K562 (cell line): ENCODE data around the gene RASIP1. TPM values are rescaled to one million over a fixed set of nuclear protein-coding genes. Genes with fewer than 3 reads are reported as not detected.
A peak's percentile ranks its signal among the peaks of the same experiment; 100 is the strongest.

ENCODE experiments used
- ARID2 ChIP-seq: fragments of 450-650 bp; IDR thresholded peaks from 2 replicates; pipeline ENCODE4 v1.6.1; 2017; ENCODE audit warnings: antibody characterized with exemption, mild to moderate bottlenecking
- ARNT ChIP-seq, 2 experiments: fragments of 450-650 bp; IDR thresholded peaks; 2 replicates each; pipeline ENCODE4 v1.6.1; 2016; ENCODE audit warnings: mild to moderate bottlenecking in 1 of 2
- ATF1 ChIP-seq, 2 experiments: fragments of 450-650 bp in 1 of 2; IDR thresholded peaks; 2 replicates each; pipeline ENCODE4 v1.6.1; 2016; ENCODE audit warnings: missing compliant biosample characterization in 1 of 2, missing genetic modification characterization in 1 of 2
- BRD9 ChIP-seq: fragments of 450-650 bp; IDR thresholded peaks from 2 replicates; pipeline ENCODE4 v1.6.1; 2018; ENCODE audit warnings: low read depth; ENCODE audit not compliant: partially characterized antibody
- CHAMP1 ChIP-seq: fragments of 450-650 bp; IDR thresholded peaks from 2 replicates; pipeline ENCODE4 v1.6.1; 2016; ENCODE audit warnings: mild to moderate bottlenecking
- CREB3 ChIP-seq: fragments of 450-650 bp; conservative IDR thresholded peaks from 2 replicates; pipeline ENCODE4 v1.6.1; 2016; ENCODE audit warnings: missing genetic modification characterization, low read depth, mild to moderate bottlenecking, missing compliant biosample characterization, moderate library complexity
- DEAF1 ChIP-seq: fragments of 450-650 bp; formaldehyde crosslinking; IDR thresholded peaks from 2 replicates; pipeline ENCODE4 v1.4.0; 2020; ENCODE audit warnings: mild to moderate bottlenecking, moderate library complexity
- DPF2 ChIP-seq: fragments of 450-650 bp; IDR thresholded peaks from 2 replicates; pipeline ENCODE4 v1.6.1; 2016
- HCFC1 ChIP-seq: IDR thresholded peaks from 2 replicates; pipeline ENCODE4 v1.6.1; 2012; ENCODE audit warnings: low read depth, low read length, improper control_type of control experiment
- KAT2B ChIP-seq: IDR thresholded peaks from one replicate; pipeline ENCODE4 v1.6.1; 2012; ENCODE audit warnings: low read depth, mild to moderate bottlenecking, control low read depth, inconsistent platforms, low read length, moderate library complexity
- L3MBTL2 ChIP-seq: fragments of 450-650 bp; IDR thresholded peaks from 2 replicates; pipeline ENCODE4 v1.6.1; 2016; ENCODE audit warnings: mild to moderate bottlenecking, moderate library complexity
- MTA3 ChIP-seq: fragments of 450-650 bp; formaldehyde crosslinking; IDR thresholded peaks from 2 replicates; pipeline ENCODE4 v1.6.1; 2017; ENCODE audit warnings: mild to moderate bottlenecking, borderline replicate concordance
- MYC ChIP-seq, 2 experiments: fragments of 250-450 bp in 1 of 2; sonication (Bioruptor Pico) in 1 of 2; IDR thresholded peaks; 2 replicates each; pipeline versions ENCODE4 v1.5.1 to v1.6.1; 2012 to 2021; ENCODE audit warnings: low read depth in 2 of 2, borderline replicate concordance in 1 of 2, improper control_type of control experiment in 1 of 2, low read length in 1 of 2, mild to moderate bottlenecking in 1 of 2, moderate library complexity in 1 of 2
- NBN ChIP-seq: fragments of 450-650 bp; IDR thresholded peaks from 2 replicates; pipeline ENCODE4 v1.6.1; 2016; ENCODE audit warnings: low read depth, mild to moderate bottlenecking
- NR2C1 ChIP-seq, 2 experiments: fragments of 450-650 bp; IDR thresholded peaks; 2 replicates each; pipeline ENCODE4 v1.6.1; 2017; ENCODE audit warnings: mild to moderate bottlenecking in 2 of 2, antibody characterized with exemption in 1 of 2, inconsistent platforms in 1 of 2, missing compliant biosample characterization in 1 of 2, missing genetic modification characterization in 1 of 2
- NR2C2 ChIP-seq, 2 experiments: fragments of 200-800 bp in 1 of 2; sonication (Bioruptor generic) in 1 of 2; sonication (generic) in 1 of 2; formaldehyde crosslinking in 1 of 2; IDR thresholded peaks; 2 replicates each; pipeline versions ENCODE4 v1.6.1 to v1.8.0; 2016 to 2022; ENCODE audit warnings: mild to moderate bottlenecking in 1 of 2, missing compliant biosample characterization in 1 of 2, missing genetic modification characterization in 1 of 2, missing genetic modification reagents in 1 of 2
- PML ChIP-seq: IDR thresholded peaks from 2 replicates; pipeline ENCODE4 v1.6.1; 2012; ENCODE audit warnings: low read length, inconsistent platforms
- RBM25 ChIP-seq: fragments of 200-400 bp; formaldehyde crosslinking; IDR thresholded peaks from 2 replicates; pipeline ENCODE4 v1.6.1; 2018; ENCODE audit warnings: low read length, low read depth, moderate library complexity; ENCODE audit not compliant: severe bottlenecking
- RUNX1 ChIP-seq: sonication (generic); IDR thresholded peaks from 2 replicates; pipeline ENCODE4 v1.6.1; 2016; ENCODE audit warnings: antibody characterized with exemption, low read depth
- SMAD4 ChIP-seq: fragments of 250-450 bp; sonication (Bioruptor Pico); conservative IDR thresholded peaks from 2 replicates; pipeline ENCODE4 v1.8.0; 2021; ENCODE audit warnings: inconsistent platforms, mild to moderate bottlenecking, moderate library complexity
- TEAD4 ChIP-seq, 2 experiments: sonication (generic) in 1 of 2; formaldehyde crosslinking in 1 of 2; IDR thresholded peaks; 2 replicates each; pipeline versions ENCODE4 v1.6.1 to v1.8.0; 2012 to 2022; ENCODE audit warnings: borderline replicate concordance in 1 of 2, inconsistent platforms in 1 of 2, low read length in 1 of 2, mild to moderate bottlenecking in 1 of 2, missing genetic modification reagents in 1 of 2
- ZEB2 ChIP-seq: fragments of 450-650 bp; IDR thresholded peaks from 2 replicates; pipeline ENCODE4 v1.6.1; 2016
- ZNF263 ChIP-seq: sonication (generic); formaldehyde crosslinking; IDR thresholded peaks from 2 replicates; pipeline ENCODE4 v1.8.0; 2022; ENCODE audit warnings: mild to moderate bottlenecking, missing genetic modification reagents, borderline replicate concordance
- ZNF764 ChIP-seq: fragments of 250-450 bp; sonication (Bioruptor Pico); IDR thresholded peaks from 2 replicates; pipeline ENCODE4 v1.4.0; 2020; ENCODE audit warnings: low read depth, mild to moderate bottlenecking, moderate library complexity
- polyA plus RNA-seq, 8 experiments: library from polyadenylated mRNA; depleted of rRNA in 4 of 8; stranded (reverse) in 5 of 8; unstranded in 3 of 8; fragments of >200 nt; fragmentation: Nextera tagmentation in 2 of 8; fragmentation: Illumina TruSeq in 1 of 8; extraction: Ambion mirVana in 2 of 8; extraction: Trizol in 1 of 8; gene quantifications; 2 replicates each; pipeline versions ENCODE4 v1.2.1 to v1.2.3, GENCODE V29; 2011 to 2014; ENCODE audit warnings: inconsistent platforms in 1 of 8, missing spikeins in 1 of 8
- total RNA-seq, 7 experiments: library from RNA; depleted of rRNA in 6 of 7; stranded (reverse); fragments of >200 nt in 6 of 7; fragmentation: Illumina TruSeq in 2 of 7; extraction: Trizol in 2 of 7; gene quantifications; 2 replicates each; pipeline versions ENCODE4 v1.2.1 to v1.2.3, GENCODE V29; 2011 to 2021; ENCODE audit warnings: low replicate concordance in 1 of 7

The RASIP1 gene
- total and polyA plus RNA-seq, 9 of the 15 experiments (the other 6 are each of a cell fraction or from before 2014, with no cell fraction given), result 0.20 to 4.7 (median 1.5) TPM

GRCh38 chr19:48784527-48784926 lies 44.1 kb upstream of the RASIP1 start (continued):
- TF ChIP-seq CREB3 (tag), result no peak
- TF ChIP-seq PML, result no peak
- no peak for TF ChIP-seq ARNT (IDR thresholded peaks at IDR 0.05)
- peak; percentile 7; the same call in 1 of the 2 replicates for TF ChIP-seq NR2C1 (IDR thresholded peaks at IDR 0.05)
- no peak for TF ChIP-seq NR2C1 (tag; IDR thresholded peaks at IDR 0.05)
- no peak for TF ChIP-seq CHAMP1
- 0 out of 2 replicates have a peak, but pooled peaks have one; percentile 46 for TF ChIP-seq L3MBTL2
- TF ChIP-seq DEAF1 (CRISPR knock-in tag), result peak; percentile 94
- no peak for TF ChIP-seq ATF1 (CRISPR knock-in tag; IDR thresholded peaks at IDR 0.05)
- TF ChIP-seq ATF1 (tag; IDR thresholded peaks at IDR 0.05), result peak; percentile 44
- TF ChIP-seq HCFC1, result 0 out of 2 replicates have a peak, but pooled peaks have one; percentile 18
- peak; percentile 78; the same call in 1 of the 2 replicates for TF ChIP-seq NBN
- TF ChIP-seq TEAD4 (IDR thresholded peaks at IDR 0.05; ENCODE audit: low read length), result peak; percentile 21; the same call in 1 of the 2 replicates
- no peak for TF ChIP-seq TEAD4 (CRISPR knock-in tag; IDR thresholded peaks at IDR 0.05; ENCODE audit: borderline replicate concordance)
- TF ChIP-seq DPF2, result 0 out of 2 replicates have a peak, but pooled peaks have one; percentile 18
- TF ChIP-seq RUNX1, result no peak
- TF ChIP-seq MYC (IDR thresholded peaks at IDR 0.05; ENCODE audit: low read depth, low read length), result peak; percentile 48; the same call in 1 of the 2 replicates
- TF ChIP-seq MYC (CRISPR knock-in tag; IDR thresholded peaks at IDR 0.05; ENCODE audit: borderline replicate concordance, low read depth), result no peak
- TF ChIP-seq ZNF764 (CRISPR knock-in tag), result peak; percentile 86
- TF ChIP-seq BRD9, result peak; percentile 54
- no peak for TF ChIP-seq RBM25
- TF ChIP-seq NR2C2 (CRISPR knock-in tag; IDR thresholded peaks at IDR 0.05), result no peak
- no peak; the same call in 1 of the 2 replicates for TF ChIP-seq NR2C2 (tag; IDR thresholded peaks at IDR 0.05)
- TF ChIP-seq ZNF263, result peak; percentile 79; the same call in 1 of the 2 replicates
- TF ChIP-seq ARID2, result peak; percentile 95
- TF ChIP-seq MTA3, result 0 out of 2 replicates have a peak, but pooled peaks have one; percentile 19
- TF ChIP-seq SMAD4 (CRISPR knock-in tag), result peak; percentile 25; the same call in 1 of the 2 replicates
- no peak for TF ChIP-seq KAT2B
- TF ChIP-seq ZEB2, result 0 out of 2 replicates have a peak, but pooled peaks have one; percentile 27
